H9 (cell line): ENCODE data around the gene HPCAL4. TPM values are rescaled to one million over a fixed set of nuclear protein-coding genes. Genes with fewer than 3 reads are reported as not detected.

Source experiments
- DNase-seq: peaks from one replicate; pipeline ENCODE4 v3.0.0-alpha.2; 2017
- H2AFZ ChIP-seq: one replicate; pipeline ENCODE4 v1.6.1; 2013; ENCODE audit warnings: mild to moderate bottlenecking, low read length, control low read depth, moderate library complexity
- H2AK5ac ChIP-seq: 2 replicates; pipeline ENCODE4 v1.6.1; 2013; ENCODE audit warnings: low read length, control low read depth, mixed read lengths; ENCODE audit not compliant: insufficient read length
- H2BK120ac ChIP-seq: one replicate; pipeline ENCODE4 v1.6.1; 2013; ENCODE audit warnings: low read depth, mild to moderate bottlenecking, low read length, control low read depth, inconsistent platforms; ENCODE audit not compliant: poor library complexity, severe bottlenecking
- H2BK12ac ChIP-seq: 2 replicates; pipeline ENCODE4 v1.6.1; 2013; ENCODE audit warnings: low read length, control low read depth, mixed read lengths, low read depth; ENCODE audit not compliant: insufficient read length
- H2BK15ac ChIP-seq: 2 replicates; pipeline ENCODE4 v1.6.1; 2013; ENCODE audit warnings: low read depth, low read length, control low read depth
- H2BK20ac ChIP-seq: one replicate; pipeline ENCODE4 v1.6.1; 2013; ENCODE audit warnings: low read depth, mild to moderate bottlenecking, low read length, control low read depth, inconsistent platforms; ENCODE audit not compliant: poor library complexity, severe bottlenecking
- H2BK5ac ChIP-seq: 2 replicates; pipeline ENCODE4 v1.6.1; 2013; ENCODE audit warnings: low read length, control low read depth, mixed read lengths; ENCODE audit not compliant: insufficient read length
- H3K14ac ChIP-seq: 2 replicates; pipeline ENCODE4 v1.6.1; 2013; ENCODE audit warnings: low read length, control low read depth; ENCODE audit not compliant: insufficient read depth
- H3K18ac ChIP-seq: 2 replicates; pipeline ENCODE4 v1.6.1; 2013; ENCODE audit warnings: low read depth, mild to moderate bottlenecking, mixed read lengths, low read length, control low read depth; ENCODE audit not compliant: insufficient read length
- H3K23ac ChIP-seq: 2 replicates; pipeline ENCODE4 v1.6.1; 2013; ENCODE audit warnings: low read length, control low read depth, mixed read lengths, low read depth; ENCODE audit not compliant: insufficient read length
- H3K23me2 ChIP-seq: 2 replicates; pipeline ENCODE4 v1.6.1; 2013; ENCODE audit warnings: low read depth, mild to moderate bottlenecking, mixed read lengths, low read length, control low read depth; ENCODE audit not compliant: insufficient read length, poor library complexity, severe bottlenecking
- H3K27ac ChIP-seq: 2 replicates; pipeline ENCODE4 v1.5.1; 2013; ENCODE audit warnings: low read length, control low read depth, mixed read lengths, low read depth; ENCODE audit not compliant: insufficient read length
- H3K27me3 ChIP-seq: 2 replicates; pipeline ENCODE4 v1.6.1; 2013; ENCODE audit warnings: low read length, control low read depth, inconsistent platforms; ENCODE audit not compliant: insufficient read depth
- H3K4ac ChIP-seq: 2 replicates; pipeline ENCODE4 v1.6.1; 2013; ENCODE audit warnings: low read depth, mild to moderate bottlenecking, control low read depth, inconsistent platforms, low read length, moderate library complexity
- H3K4me1 ChIP-seq: 2 replicates; pipeline ENCODE4 v1.6.1; 2013; ENCODE audit warnings: low read length, control low read depth, inconsistent platforms; ENCODE audit not compliant: insufficient read depth
- H3K4me2 ChIP-seq: 2 replicates; pipeline ENCODE4 v1.6.1; 2013; ENCODE audit warnings: low read length, control low read depth, mixed read lengths; ENCODE audit not compliant: insufficient read length, insufficient read depth
- H3K56ac ChIP-seq: 2 replicates; pipeline ENCODE4 v1.6.1; 2013; ENCODE audit warnings: low read depth, mild to moderate bottlenecking, mixed read lengths, low read length, control low read depth; ENCODE audit not compliant: insufficient read length
- H3K79me1 ChIP-seq: 2 replicates; pipeline ENCODE4 v1.6.1; 2013; ENCODE audit warnings: low read depth, mild to moderate bottlenecking, moderate library complexity, low read length, control low read depth, inconsistent platforms; ENCODE audit not compliant: insufficient read depth, poor library complexity, severe bottlenecking
- H3K79me2 ChIP-seq: 2 replicates; pipeline ENCODE4 v1.6.1; 2013; ENCODE audit warnings: low read length, control low read depth, inconsistent platforms; ENCODE audit not compliant: insufficient read depth
- H3K9ac ChIP-seq: 2 replicates; pipeline ENCODE4 v1.6.1; 2013; ENCODE audit warnings: low read length, control low read depth, mixed read lengths; ENCODE audit not compliant: insufficient read length; ENCODE audit errors: extremely low read depth
- H3K9me3 ChIP-seq: one replicate; pipeline ENCODE4 v1.6.1; 2013; ENCODE audit warnings: low read depth, low read length, inconsistent platforms; ENCODE audit not compliant: control insufficient read depth
- H3T11ph ChIP-seq: one replicate; pipeline ENCODE4 v1.6.1; 2013; ENCODE audit warnings: mild to moderate bottlenecking, low read length, control low read depth, inconsistent platforms
- H4K20me1 ChIP-seq: one replicate; pipeline ENCODE4 v1.6.1; 2013; ENCODE audit not compliant: control insufficient read depth, insufficient read length, insufficient read depth
- H4K5ac ChIP-seq: 2 replicates; pipeline ENCODE4 v1.6.1; 2013; ENCODE audit warnings: low read depth, mild to moderate bottlenecking, mixed read lengths, low read length, control low read depth; ENCODE audit not compliant: insufficient read length
- H4K8ac ChIP-seq: replicated peaks from 2 replicates; pipeline ENCODE4 v1.6.1; 2013; ENCODE audit warnings: low read length, control low read depth, mixed read lengths, low read depth; ENCODE audit not compliant: insufficient read length
- H4K91ac ChIP-seq: 2 replicates; pipeline ENCODE4 v1.6.1; 2013; ENCODE audit warnings: low read depth, mild to moderate bottlenecking, moderate library complexity, mixed read lengths, low read length, control low read depth; ENCODE audit not compliant: insufficient read length
- H3K27ac Mint-ChIP-seq, 3 experiments: 2 replicates in 2 of 3; 3 replicates in 1 of 3; pipeline ENCODE4 v1.8.0; 2020 to 2021; ENCODE audit warnings: mixed read lengths in 3 of 3, mild to moderate bottlenecking in 1 of 3, moderate library complexity in 1 of 3
- H3K27me3 Mint-ChIP-seq: 2 replicates; pipeline ENCODE4 v1.8.0; 2021; ENCODE audit warnings: low read depth, mild to moderate bottlenecking, moderate library complexity, mixed read lengths
- H3K36me3 Mint-ChIP-seq, 3 experiments: 2 replicates in 2 of 3; 3 replicates in 1 of 3; pipeline ENCODE4 v1.8.0; 2020 to 2021; ENCODE audit warnings: low read depth in 3 of 3, mixed read lengths in 3 of 3; ENCODE audit not compliant: insufficient read depth in 1 of 3
- H3K4me1 Mint-ChIP-seq, 2 experiments: 2 replicates each; pipeline ENCODE4 v1.8.0; 2020; ENCODE audit warnings: mixed read lengths in 2 of 2
- H3K4me3 Mint-ChIP-seq, 2 experiments: 2 replicates in 1 of 2; 3 replicates in 1 of 2; pipeline ENCODE4 v1.8.0; 2020 to 2021; ENCODE audit warnings: mild to moderate bottlenecking in 2 of 2, mixed read lengths in 2 of 2, moderate library complexity in 1 of 2
- H3K9me3 Mint-ChIP-seq, 2 experiments: 2 replicates in 1 of 2; 3 replicates in 1 of 2; pipeline ENCODE4 v1.8.0; 2020; ENCODE audit warnings: mild to moderate bottlenecking in 2 of 2, mixed read lengths in 2 of 2, moderate library complexity in 1 of 2
- WGBS: extraction: QIAGEN DNeasy Blood & Tissue Kit; methylation state at CpG from one replicate; pipeline ENCODE4 v1.1.7; 2013; ENCODE audit warnings: missing lambda C conversion rate, low lambda C conversion rate, mixed read lengths; ENCODE audit not compliant: insufficient read length; ENCODE audit errors: extremely low coverage; 5-methylcytosine and 5-hydroxymethylcytosine counted together
- total RNA-seq: library from RNA; stranded (reverse); gene quantifications from 2 replicates; pipeline ENCODE4 v1.2.1, GENCODE V29; 2021
- TF ChIP-seq, protein P1 (sequence below): fragments of 200-600 bp; sonication (generic); conservative IDR thresholded peaks from 3 replicates; pipeline ENCODE4 v1.8.0; 2021; ENCODE audit warnings: antibody characterized with exemption, mild to moderate bottlenecking

HPCAL4 gene
- total RNA-seq, 1 experiment from 2014 or later = 0.15 TPM

DNA sequence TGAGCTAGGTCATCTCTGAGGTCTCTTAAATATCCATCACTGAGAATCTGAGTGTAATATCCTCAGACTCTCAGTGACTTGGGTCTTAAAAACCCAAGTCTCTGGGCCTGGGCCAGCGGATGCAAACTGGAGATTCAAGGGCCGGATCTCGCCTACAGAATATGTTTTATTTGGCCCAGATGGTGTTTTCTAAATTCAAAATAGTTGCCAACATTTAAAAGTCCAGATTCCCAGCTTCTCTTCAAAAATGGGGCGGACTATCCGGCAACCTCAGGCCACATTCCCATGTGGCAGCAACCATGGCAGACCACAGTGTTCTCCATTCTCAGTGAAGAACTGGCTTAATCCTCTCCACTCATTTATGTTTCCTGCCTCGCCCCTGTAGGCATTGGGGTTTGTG lies 39.1 kb downstream of the HPCAL4 start:
- H3K9ac ChIP-seq = no peak overlapping the region
- H2AK5ac ChIP-seq = no peak overlapping the region
- H3K4ac ChIP-seq = no peak overlapping the region
- H2BK15ac ChIP-seq = no peak overlapping the region
- H2BK120ac ChIP-seq = no peak overlapping the region
- no peaks in the 10 kb centered on the region; the same call in 1 of the 2 replicates for H3K27me3 ChIP-seq
- no peaks in the 10 kb centered on the region for H3K23me2 ChIP-seq
- no peak overlapping the region for H4K5ac ChIP-seq
- Mint-ChIP-seq H3K27me3 (peaks cover 87% of the 10 kb centered on the region), H3K27ac (no peak overlapping the region), H3K36me3 (no peaks in the 10 kb centered on the region), H3K9me3 (no peaks in the 10 kb centered on the region), H3K4me1 (peaks cover 4 to 5% of the 10 kb centered on the region in 2 experiments), H3K4me3 (no peak overlapping the region)
- H4K8ac ChIP-seq = no peak overlapping the region
- no peak for DNase-seq
- no peak overlapping the region for H3K4me2 ChIP-seq
- H3K79me1 ChIP-seq = no peaks in the 10 kb centered on the region
- no peak overlapping the region for H3K23ac ChIP-seq
- H3T11ph ChIP-seq = no peak overlapping the region
- no peaks in the 10 kb centered on the region for H4K20me1 ChIP-seq
- H3K4me1 ChIP-seq = no peaks in the 10 kb centered on the region
- TF ChIP-seq, protein P1, sequence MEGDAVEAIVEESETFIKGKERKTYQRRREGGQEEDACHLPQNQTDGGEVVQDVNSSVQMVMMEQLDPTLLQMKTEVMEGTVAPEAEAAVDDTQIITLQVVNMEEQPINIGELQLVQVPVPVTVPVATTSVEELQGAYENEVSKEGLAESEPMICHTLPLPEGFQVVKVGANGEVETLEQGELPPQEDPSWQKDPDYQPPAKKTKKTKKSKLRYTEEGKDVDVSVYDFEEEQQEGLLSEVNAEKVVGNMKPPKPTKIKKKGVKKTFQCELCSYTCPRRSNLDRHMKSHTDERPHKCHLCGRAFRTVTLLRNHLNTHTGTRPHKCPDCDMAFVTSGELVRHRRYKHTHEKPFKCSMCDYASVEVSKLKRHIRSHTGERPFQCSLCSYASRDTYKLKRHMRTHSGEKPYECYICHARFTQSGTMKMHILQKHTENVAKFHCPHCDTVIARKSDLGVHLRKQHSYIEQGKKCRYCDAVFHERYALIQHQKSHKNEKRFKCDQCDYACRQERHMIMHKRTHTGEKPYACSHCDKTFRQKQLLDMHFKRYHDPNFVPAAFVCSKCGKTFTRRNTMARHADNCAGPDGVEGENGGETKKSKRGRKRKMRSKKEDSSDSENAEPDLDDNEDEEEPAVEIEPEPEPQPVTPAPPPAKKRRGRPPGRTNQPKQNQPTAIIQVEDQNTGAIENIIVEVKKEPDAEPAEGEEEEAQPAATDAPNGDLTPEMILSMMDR = no peak
- H3K27ac ChIP-seq = no peak overlapping the region
- no peak overlapping the region for H2AFZ ChIP-seq
- H3K79me2 ChIP-seq = no peaks in the 10 kb centered on the region
- no peak overlapping the region for H2BK5ac ChIP-seq
- no peak overlapping the region for H3K14ac ChIP-seq
- no peak overlapping the region for H3K18ac ChIP-seq
- H2BK12ac ChIP-seq = no peak overlapping the region
- no peak overlapping the region for H4K91ac ChIP-seq
- H3K9me3 ChIP-seq = no peaks in the 10 kb centered on the region
- WGBS = no CpG with 5 or more reads among the region's 6 CpGs
- no peak overlapping the region for H3K56ac ChIP-seq
- no peak overlapping the region for H2BK20ac ChIP-seq
